ENCODE results near the gene BCAP29.

The BCAP29 gene

DNA sequence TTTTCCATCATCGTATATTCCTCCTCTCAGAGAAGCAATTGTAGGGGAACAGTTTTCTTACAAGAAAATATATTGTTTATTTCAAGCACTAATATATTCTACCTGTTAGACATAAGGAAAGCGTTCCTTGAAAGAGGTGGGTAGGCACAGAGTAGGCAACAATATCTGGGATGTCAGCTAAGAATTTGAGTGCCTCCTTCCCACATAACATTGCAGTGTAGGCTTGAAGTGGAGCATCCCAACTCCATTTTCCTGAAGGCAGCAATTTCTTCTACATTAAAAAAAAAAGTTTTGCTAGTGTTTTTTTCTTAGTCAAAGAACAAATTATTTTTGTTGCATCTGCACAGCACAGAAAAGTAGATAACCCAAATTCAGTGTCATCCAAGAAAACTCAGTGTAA lies 20.8 kb downstream of the BCAP29 start:
- DNase-seq (ENCODE audit: low read depth): no peak
- TF ChIP-seq, protein P1, sequence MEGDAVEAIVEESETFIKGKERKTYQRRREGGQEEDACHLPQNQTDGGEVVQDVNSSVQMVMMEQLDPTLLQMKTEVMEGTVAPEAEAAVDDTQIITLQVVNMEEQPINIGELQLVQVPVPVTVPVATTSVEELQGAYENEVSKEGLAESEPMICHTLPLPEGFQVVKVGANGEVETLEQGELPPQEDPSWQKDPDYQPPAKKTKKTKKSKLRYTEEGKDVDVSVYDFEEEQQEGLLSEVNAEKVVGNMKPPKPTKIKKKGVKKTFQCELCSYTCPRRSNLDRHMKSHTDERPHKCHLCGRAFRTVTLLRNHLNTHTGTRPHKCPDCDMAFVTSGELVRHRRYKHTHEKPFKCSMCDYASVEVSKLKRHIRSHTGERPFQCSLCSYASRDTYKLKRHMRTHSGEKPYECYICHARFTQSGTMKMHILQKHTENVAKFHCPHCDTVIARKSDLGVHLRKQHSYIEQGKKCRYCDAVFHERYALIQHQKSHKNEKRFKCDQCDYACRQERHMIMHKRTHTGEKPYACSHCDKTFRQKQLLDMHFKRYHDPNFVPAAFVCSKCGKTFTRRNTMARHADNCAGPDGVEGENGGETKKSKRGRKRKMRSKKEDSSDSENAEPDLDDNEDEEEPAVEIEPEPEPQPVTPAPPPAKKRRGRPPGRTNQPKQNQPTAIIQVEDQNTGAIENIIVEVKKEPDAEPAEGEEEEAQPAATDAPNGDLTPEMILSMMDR (IDR thresholded peaks at IDR 0.05; ENCODE audit: control insufficient read depth, insufficient read depth, low read depth, low read length, missing control alignments): no peak
- H3K4me3 ChIP-seq (ENCODE audit: control insufficient read depth, low read depth, low read length): no peak overlapping the region

DNA sequence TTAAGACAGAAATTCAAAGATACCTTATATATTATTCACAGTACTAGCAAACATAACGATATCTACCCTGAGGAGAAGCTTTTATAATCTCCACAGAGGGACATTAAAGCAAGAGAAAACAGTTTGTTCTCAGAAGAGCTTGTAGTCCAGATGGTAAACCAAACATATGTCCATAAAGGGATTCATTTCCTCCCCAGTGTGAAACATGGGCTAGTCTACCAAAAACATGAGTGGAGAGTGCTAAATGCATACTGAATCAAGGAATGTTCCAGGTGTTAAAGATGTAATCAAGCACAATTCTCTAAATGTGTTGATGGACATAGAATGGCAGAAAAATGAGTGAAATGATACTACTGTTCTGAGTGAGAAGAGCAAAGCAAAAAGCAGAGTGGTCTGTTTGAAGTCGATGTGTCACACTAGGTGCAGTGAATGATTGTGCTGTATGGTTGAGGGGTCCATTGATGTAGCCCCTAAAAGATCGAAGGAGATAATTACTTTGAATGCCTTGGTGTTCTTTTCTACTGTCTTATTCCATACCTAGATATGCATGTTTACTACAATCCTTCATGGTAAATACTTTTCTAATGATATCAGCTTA lies 25.3 kb downstream of the BCAP29 start:
- TF ChIP-seq, protein P1 (IDR thresholded peaks at IDR 0.05; ENCODE audit: control insufficient read depth, insufficient read depth, low read depth, low read length, missing control alignments): no peak
- no peak overlapping the region for H3K4me3 ChIP-seq (ENCODE audit: control insufficient read depth, low read depth, low read length)
- no peak for DNase-seq (ENCODE audit: low read depth)

DNA sequence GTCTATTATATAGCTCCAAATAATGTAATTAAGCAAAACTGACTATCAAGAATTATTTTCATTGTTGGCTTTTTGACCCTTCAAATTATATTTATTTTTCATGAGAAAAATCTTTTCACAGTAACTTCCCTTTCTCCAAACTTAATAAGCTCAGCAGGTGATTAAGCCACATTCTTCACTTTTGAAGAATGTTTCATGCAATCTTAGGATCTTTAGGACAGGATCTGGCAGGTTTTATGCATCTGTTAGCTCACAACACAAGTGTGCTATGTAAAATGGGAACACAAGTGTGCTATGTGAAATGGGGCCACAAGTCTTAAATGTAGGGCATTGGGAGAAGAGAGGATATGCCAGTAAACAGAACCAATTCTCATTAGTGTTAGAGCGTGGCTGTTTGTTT lies 26.3 kb downstream of the BCAP29 start:
- no peak overlapping the region for H3K4me3 ChIP-seq (ENCODE audit: control insufficient read depth, low read depth, low read length)
- DNase-seq (ENCODE audit: low read depth): no peak
- TF ChIP-seq, protein P1 (IDR thresholded peaks at IDR 0.05; ENCODE audit: control insufficient read depth, insufficient read depth, low read depth, low read length, missing control alignments): no peak

DNA sequence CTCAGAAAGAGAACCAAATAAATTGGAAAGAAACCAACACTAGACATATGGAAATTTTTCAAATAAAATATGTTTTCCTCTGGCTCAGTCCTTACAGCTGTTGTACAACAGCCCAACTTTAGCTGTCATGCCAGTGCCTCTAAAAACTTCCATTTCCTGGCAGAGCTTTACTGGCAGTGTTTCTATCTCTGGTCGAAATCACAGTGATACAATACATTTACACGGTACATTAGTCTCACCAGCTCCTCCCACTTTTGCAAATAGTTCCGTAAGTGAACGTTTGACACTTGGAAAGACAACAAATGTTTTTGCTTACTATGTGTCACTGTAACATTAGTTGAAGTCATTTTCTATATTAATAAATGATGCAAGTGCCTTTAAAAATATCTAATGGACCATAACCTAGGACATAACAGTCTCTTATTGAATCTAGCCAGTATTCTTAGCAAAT lies 29.8 kb downstream of the BCAP29 start:
- DNase-seq (ENCODE audit: low read depth): no peak
- TF ChIP-seq, protein P1 (IDR thresholded peaks at IDR 0.05; ENCODE audit: control insufficient read depth, insufficient read depth, low read depth, low read length, missing control alignments): no peak
- H3K4me3 ChIP-seq (ENCODE audit: control insufficient read depth, low read depth, low read length): no peak overlapping the region

DNA sequence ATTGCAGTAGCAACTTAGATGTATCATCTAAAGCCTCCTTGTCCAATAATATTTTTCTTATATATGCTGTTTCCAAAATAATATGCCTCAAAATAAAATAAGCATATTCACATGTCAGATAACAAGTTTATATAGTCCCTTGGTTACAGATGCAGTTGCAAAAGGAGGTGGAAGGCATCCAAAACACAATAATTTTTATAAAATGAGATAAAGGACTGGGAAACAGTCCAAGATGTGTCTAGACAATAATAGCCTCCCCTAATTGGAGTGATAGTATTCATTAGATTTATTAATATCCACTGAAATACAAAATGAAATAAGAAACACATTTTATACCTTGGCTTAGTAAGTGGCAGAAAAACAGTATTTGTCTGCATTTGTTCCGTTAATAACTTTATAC lies 30.3 kb downstream of the BCAP29 start:
- DNase-seq (ENCODE audit: low read depth): no peak
- TF ChIP-seq, protein P1 (IDR thresholded peaks at IDR 0.05; ENCODE audit: control insufficient read depth, insufficient read depth, low read depth, low read length, missing control alignments): no peak

DNA sequence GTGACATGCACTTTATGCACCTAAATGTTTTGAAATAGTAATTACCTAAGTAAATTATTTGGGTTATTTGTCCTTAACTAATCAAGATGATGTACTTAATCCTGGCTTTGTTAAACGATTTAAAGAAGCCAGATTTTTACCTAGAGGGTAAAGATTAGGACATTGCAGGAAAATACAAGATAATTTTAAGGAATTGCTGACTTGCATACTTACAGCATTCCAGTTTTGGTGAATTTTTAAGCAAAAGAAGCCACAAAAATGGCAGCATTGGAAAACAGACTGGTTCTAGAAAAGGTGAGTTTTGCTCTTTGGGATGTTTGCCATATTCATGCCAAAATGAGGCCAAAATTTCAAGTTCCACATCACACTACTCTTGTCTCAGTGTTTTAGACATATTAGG lies 33.4 kb downstream of the BCAP29 start:
- no peak overlapping the region for H3K4me3 ChIP-seq (ENCODE audit: control insufficient read depth, low read depth, low read length)
- no peak for DNase-seq (ENCODE audit: low read depth)
- TF ChIP-seq, protein P1 (IDR thresholded peaks at IDR 0.05; ENCODE audit: control insufficient read depth, insufficient read depth, low read depth, low read length, missing control alignments): no peak

More for the DNA sequence above, 30.3 kb downstream of the BCAP29 start:
- H3K4me3 ChIP-seq (ENCODE audit: control insufficient read depth, low read depth, low read length): no peak overlapping the region

Data from AG09309 (cell line).